DOHH2 (cell line): ENCODE results near the gene RAD51.

Experiments
- CTCF ChIP-seq: fragments of 200-600 bp; sonication (generic); IDR thresholded peaks from one replicate; pipeline ENCODE4 v1.5.1; 2014; ENCODE audit warnings: antibody characterized with exemption, mild to moderate bottlenecking, low read depth, low read length; ENCODE audit not compliant: poor library complexity, severe bottlenecking
- EZH2phosphoT487 ChIP-seq: fragments of 200-600 bp; sonication (generic); IDR thresholded peaks from 2 replicates; pipeline ENCODE4 v1.6.1; 2017; ENCODE audit warnings: borderline replicate concordance, mild to moderate bottlenecking, antibody characterized with exemption, low read length, moderate library complexity, mixed read lengths

- TF ChIP-seq CTCF: no peak
- TF ChIP-seq EZH2phosphoT487: no peak
These were observed 1.3 kb downstream of the RAD51 start for GRCh38 chr15:40696228-40696627.
